Suprapubic skin (tissue), 4 donors: ENCODE results near the gene KPTN. TPM values are rescaled to one million over a fixed set of nuclear protein-coding genes. Genes with fewer than 3 reads are reported as not detected.

Experiments
- DNase-seq, 2 donors: peaks; one replicate each; pipeline ENCODE4 v3.0.0-alpha.2; 2019; ENCODE audit warnings: low spot score in 2 of 2
- H3K27ac ChIP-seq: fragments of 200-600 bp; sonication (generic); one replicate; pipeline ENCODE4 v1.5.1; 2019
- H3K27me3 ChIP-seq: fragments of 200-600 bp; sonication (generic); one replicate; pipeline ENCODE4 v1.5.1; 2019
- H3K36me3 ChIP-seq: fragments of 200-600 bp; sonication (generic); one replicate; pipeline ENCODE4 v1.5.1; 2019
- H3K4me1 ChIP-seq: fragments of 200-600 bp; sonication (generic); one replicate; pipeline ENCODE4 v1.5.1; 2019
- H3K4me3 ChIP-seq: fragments of 200-600 bp; sonication (generic); one replicate; pipeline ENCODE4 v1.5.1; 2019; ENCODE audit warnings: mild to moderate bottlenecking
- H3K9me3 ChIP-seq: fragments of 200-600 bp; sonication (generic); one replicate; pipeline ENCODE4 v1.5.1; 2019
- CTCF ChIP-seq, 2 donors: fragments of 200-600 bp in 1 of 2; fragments of 450-650 bp in 1 of 2; sonication (generic) in 1 of 2; IDR thresholded peaks; one replicate each; pipeline ENCODE4 v1.5.1; 2016 to 2019; ENCODE audit warnings: antibody characterized with exemption in 2 of 2, mild to moderate bottlenecking in 1 of 2, moderate library complexity in 1 of 2
- EP300 ChIP-seq: sonication (generic); formaldehyde crosslinking; IDR thresholded peaks from one replicate; pipeline ENCODE4 v1.6.1; 2017; ENCODE audit warnings: antibody characterized with exemption
- POLR2A ChIP-seq, 2 donors: fragments of 450-650 bp; IDR thresholded peaks; one replicate each; pipeline ENCODE4 v1.6.1; 2017; ENCODE audit warnings: antibody characterized with exemption in 2 of 2, mild to moderate bottlenecking in 2 of 2, moderate library complexity in 2 of 2
- POLR2AphosphoS5 ChIP-seq, 3 donors: sonication (generic); formaldehyde crosslinking; IDR thresholded peaks; one replicate each; pipeline ENCODE4 v1.6.1; 2017; ENCODE audit warnings: antibody characterized with exemption in 3 of 3
- WGBS: methylation state at CpG from one replicate; pipeline ENCODE4 v1.1.5; 2018; 5-methylcytosine and 5-hydroxymethylcytosine counted together
- total RNA-seq, 4 donors: library from RNA; depleted of rRNA; stranded (reverse); fragments of >200 nt; gene quantifications; one replicate each; pipeline ENCODE4 v1.1.0, GENCODE V29; 2016

KPTN gene
- total RNA-seq, 4 donors from 2014 or later = 4.3 to 16.3 (median 5.9) TPM

GRCh38 chr19:47518139-47518538 lies 34.1 kb upstream of the KPTN start:
- no peak for TF ChIP-seq POLR2A (IDR thresholded peaks at IDR 0.05)
- no peak for TF ChIP-seq POLR2AphosphoS5 (IDR thresholded peaks at IDR 0.05)
- TF ChIP-seq CTCF (IDR thresholded peaks at IDR 0.05) = no peak
- no peak for TF ChIP-seq EP300
- Histone ChIP-seq H3K36me3 (no peaks in the 10 kb centered on the region), H3K4me1 (peaks cover 17% of the 10 kb centered on the region), H3K4me3 (no peak overlapping the region), H3K27me3 (peaks cover 3% of the 10 kb centered on the region), H3K9me3 (no peaks in the 10 kb centered on the region), H3K27ac (no peak overlapping the region)
- no peak for DNase-seq
- 62% methylated on average over 4 of the region's 4 CpGs for WGBS

- peak within 1 kb of the TSS; percentile 94 for H3K27ac ChIP-seq
- H3K36me3 ChIP-seq = no peaks in the 10 kb centered on the region
- peak within 1 kb of the TSS; percentile 96 for H3K4me3 ChIP-seq
- no peaks in the 10 kb centered on the region for H3K27me3 ChIP-seq
- under 1% methylated on average over 38 of the region's 78 CpGs for WGBS
- TF ChIP-seq CTCF (IDR thresholded peaks at IDR 0.05) (no peak), EP300 (peak; percentile 21), POLR2A (IDR thresholded peaks at IDR 0.05) (peak; percentile 43 to 96), POLR2AphosphoS5 (IDR thresholded peaks at IDR 0.05) (peak; percentile 11 to 91 (median 39))
- DNase-seq = peak; percentile 100
- peaks cover 47% of the 10 kb centered on the region for H3K4me1 ChIP-seq
- H3K9me3 ChIP-seq = no peaks in the 10 kb centered on the region
These were observed 31.0 kb upstream of the KPTN start, which contains the start of gene NAPA for GRCh38 chr19:47514869-47515588. NAPA (minus strand) TSS chr19:47515063; CDS start chr19:47514940, 123 bp downstream.

- WGBS = 8% methylated on average over 28 of the region's 40 CpGs
- TF ChIP-seq EP300 (no peak), CTCF (IDR thresholded peaks at IDR 0.05) (no peak), POLR2AphosphoS5 (IDR thresholded peaks at IDR 0.05) (no peak), POLR2A (IDR thresholded peaks at IDR 0.05) (no peak)
These were observed 30.3 kb upstream of the KPTN start for GRCh38 chr19:47514151-47514868.

GRCh38 chr19:47512948-47513319 lies 28.9 kb upstream of the KPTN start:
- peak overlapping the region; percentile 96 for H3K4me3 ChIP-seq
- no peak for TF ChIP-seq POLR2AphosphoS5 (IDR thresholded peaks at IDR 0.05)
- TF ChIP-seq POLR2A (IDR thresholded peaks at IDR 0.05) = no peak
- no peak for TF ChIP-seq EP300
- no peak for TF ChIP-seq CTCF (IDR thresholded peaks at IDR 0.05)
- H3K27ac ChIP-seq = peak overlapping the region; percentile 52
- no peaks in the 10 kb centered on the region for H3K27me3 ChIP-seq
- DNase-seq = no peak
- no peaks in the 10 kb centered on the region for H3K9me3 ChIP-seq
- H3K36me3 ChIP-seq = no peaks in the 10 kb centered on the region
- 41% methylated on average over 8 of the region's 8 CpGs for WGBS
- H3K4me1 ChIP-seq = peaks cover 68% of the 10 kb centered on the region

More at GRCh38 chr19:47514151-47514868, 30.3 kb upstream of the KPTN start:
- Histone ChIP-seq H3K36me3 (no peaks in the 10 kb centered on the region), H3K27me3 (no peaks in the 10 kb centered on the region), H3K9me3 (no peaks in the 10 kb centered on the region), H3K4me1 (peaks cover 54% of the 10 kb centered on the region), H3K27ac (peak overlapping the region; percentile 94), H3K4me3 (peak overlapping the region; percentile 96)
- DNase-seq = peak; percentile 84 to 86
